Stomach (tissue), 9 donors: ENCODE data around the gene RAC2. TPM values are rescaled to one million over a fixed set of nuclear protein-coding genes. Genes with fewer than 3 reads are reported as not detected.

Experiments used
- DNase-seq, 2 donors: peaks; one replicate each; pipeline versions ENCODE4 v3.0.0 to v3.0.0-alpha.2; 2013 to 2019
- H3K27ac ChIP-seq, 5 donors: fragments of 200-600 bp in 4 of 5; sonication (generic) in 4 of 5; one replicate each; pipeline ENCODE4 v1.5.1; 2013 to 2019; ENCODE audit warnings: mild to moderate bottlenecking in 1 of 5, moderate library complexity in 1 of 5
- H3K27me3 ChIP-seq, 3 donors: fragments of 200-600 bp; sonication (generic); one replicate each; pipeline ENCODE4 v1.5.1; 2017 to 2019; ENCODE audit warnings: mixed run types in 1 of 3
- H3K36me3 ChIP-seq, 4 donors: fragments of 200-600 bp; sonication (generic); 1 replicate in 3 of 4; 2 replicates in 1 of 4; pipeline ENCODE4 v1.5.1; 2016 to 2019
- H3K4me1 ChIP-seq, 4 donors: fragments of 200-600 bp; sonication (generic); one replicate each; pipeline ENCODE4 v1.5.1; 2016 to 2019
- H3K4me3 ChIP-seq, 4 donors: fragments of 200-600 bp; sonication (generic) in 3 of 4; one replicate each; pipeline ENCODE4 v1.5.1; 2016 to 2019; ENCODE audit warnings: mild to moderate bottlenecking in 1 of 4
- H3K9me3 ChIP-seq, 4 donors: fragments of 200-600 bp; sonication (generic); one replicate each; pipeline ENCODE4 v1.5.1; 2016 to 2019
- CTCF ChIP-seq, 7 experiments: fragments of 450-650 bp in 4 of 7; fragments of 200-600 bp in 3 of 7; sonication (generic) in 3 of 7; IDR thresholded peaks; one replicate each; pipeline ENCODE4 v1.5.1; 2016 to 2019; ENCODE audit warnings: antibody characterized with exemption in 7 of 7, control low read depth in 2 of 7, mild to moderate bottlenecking in 1 of 7
- EP300 ChIP-seq: sonication (generic); formaldehyde crosslinking; IDR thresholded peaks from one replicate; pipeline ENCODE4 v1.6.1; 2017; ENCODE audit warnings: antibody characterized with exemption
- POLR2A ChIP-seq, 4 donors: fragments of 450-650 bp; IDR thresholded peaks; one replicate each; pipeline ENCODE4 v1.6.1; 2016; ENCODE audit warnings: antibody characterized with exemption in 4 of 4, control low read depth in 2 of 4, mild to moderate bottlenecking in 1 of 4, moderate library complexity in 1 of 4
- POLR2AphosphoS5 ChIP-seq, 3 donors: sonication (generic); formaldehyde crosslinking; IDR thresholded peaks; one replicate each; pipeline ENCODE4 v1.6.1; 2016; ENCODE audit warnings: antibody characterized with exemption in 3 of 3
- WGBS, 5 donors: extraction: QIAGEN DNeasy Blood & Tissue Kit in 3 of 5; methylation state at CpG; one replicate each; pipeline versions ENCODE4 v1.1.5 to v1.1.7; 2013 to 2018; 5-methylcytosine and 5-hydroxymethylcytosine counted together
- intact Hi-C: fragments of 100-400 bp; cut with DNase I; formaldehyde crosslinking; loops from one replicate; pipeline ENCODE4 v1.15.1; 2023; ENCODE audit warnings: low total_unique reads
- polyA plus RNA-seq, 3 donors: library from polyadenylated mRNA; stranded (reverse); fragments of 200-250 nt; gene quantifications; one replicate each; pipeline ENCODE4 v1.2.3, GENCODE V29; 2013
- total RNA-seq, 5 donors: library from RNA; depleted of rRNA; stranded (reverse); fragments of >200 nt; gene quantifications; one replicate each; pipeline versions ENCODE4 v1.1.0 to v1.2.3, GENCODE V29; 2014 to 2016
- donor health status: healthy with polysubstance abuse.
- donor health status: Bipolar disorder and iron deficiency.
- donor health status: healthy.

RAC2 gene
- total and polyA plus RNA-seq, 8 donors = 1.8 to 50.4 (median 16.3) TPM

GRCh38 chr22:37199103-37199759, 44.8 kb downstream of the RAC2 start:
- TF ChIP-seq EP300 (no peak), POLR2A (IDR thresholded peaks at IDR 0.05) (peak in 2 of 4 donors; percentile 72 to 98), POLR2AphosphoS5 (IDR thresholded peaks at IDR 0.05) (peak; percentile 89 to 99 (median 98)), CTCF (IDR thresholded peaks at IDR 0.05) (peak in 5 of 7 experiments; percentile 84 to 94 (median 90))
- WGBS, 5 donors = 0% methylated on average over 33 to 58 of the region's 58 CpGs
- Histone ChIP-seq H3K9me3 (no peaks in the 10 kb centered on the region), H3K4me1 (peaks cover 30 to 42% (median 40%) of the 10 kb centered on the region in 4 donors), H3K36me3 (no peaks in the 10 kb centered on the region), H3K4me3 (peak overlapping the region; percentile 57 to 76 (median 62)), H3K27ac (peak overlapping the region; percentile 91 to 97 (median 97)), H3K27me3 (no peaks in the 10 kb centered on the region)
- intact Hi-C loops = no loop called here
- peak; percentile 99 to 100 for DNase-seq

GRCh38 chr22:37198258-37199102, 45.6 kb downstream of the RAC2 start:
- Histone ChIP-seq H3K27me3 (no peaks in the 10 kb centered on the region), H3K9me3 (no peaks in the 10 kb centered on the region), H3K4me3 (peak overlapping the region; percentile 57 to 76 (median 62)), H3K4me1 (peaks cover 34 to 42% (median 40%) of the 10 kb centered on the region in 4 donors), H3K27ac (peak overlapping the region; percentile 91 to 97 (median 97)), H3K36me3 (no peaks in the 10 kb centered on the region)
- peak; percentile 88 to 92 for DNase-seq
- WGBS, 5 donors = 2% methylated on average over 21 to 51 of the region's 51 CpGs
- TF ChIP-seq EP300 (no peak), CTCF (IDR thresholded peaks at IDR 0.05) (peak in 5 of 7 experiments; percentile 48 to 95 (median 89))
- intact Hi-C loops = no loop called here

GRCh38 chr22:37197451-37198257, 46.4 kb downstream of the RAC2 start:
- H3K4me3 ChIP-seq = peak overlapping the region in 2 of 4 donors; percentile 60 to 65
- H3K27ac ChIP-seq = peak overlapping the region; percentile 38 to 97 (median 97)
- peak; percentile 44 to 51 for DNase-seq
- peak in 1 of 3 donors; percentile 13 for TF ChIP-seq POLR2AphosphoS5 (IDR thresholded peaks at IDR 0.05)
- peak; percentile 22 for TF ChIP-seq EP300
- no peak for TF ChIP-seq CTCF (IDR thresholded peaks at IDR 0.05)
- no peak for TF ChIP-seq POLR2A (IDR thresholded peaks at IDR 0.05)
- intact Hi-C loops = no loop called here
- peaks cover 41 to 48% (median 42%) of the 10 kb centered on the region in 4 donors for H3K4me1 ChIP-seq
- 27 to 55% (median 39%) methylated on average over 9 to 12 of the region's 12 CpGs for WGBS, 5 donors
- no peaks in the 10 kb centered on the region for H3K27me3 ChIP-seq
- no peaks in the 10 kb centered on the region for H3K9me3 ChIP-seq
- no peaks in the 10 kb centered on the region for H3K36me3 ChIP-seq
